Esophagus squamous epithelium (tissue), 5 donors: ENCODE measurements around the gene SUPT4H1. TPM values are rescaled to one million over a fixed set of nuclear protein-coding genes. Genes with fewer than 3 reads are reported as not detected.
A peak's percentile ranks its signal among the peaks of the same experiment; 100 is the strongest.

Experiments
- DNase-seq: peaks from one replicate; lab custom pipeline; 2025; lab: John Stamatoyannopoulos, UW
- H3K27ac ChIP-seq, 4 donors: fragments of 200-600 bp; sonication (generic); one replicate each; pipeline ENCODE4 v1.5.1; 2016 to 2019; ENCODE audit warnings: mild to moderate bottlenecking in 1 of 4
- H3K27me3 ChIP-seq, 4 donors: fragments of 200-600 bp; sonication (generic); 1 replicate in 3 of 4; 2 replicates in 1 of 4; pipeline versions ENCODE4 v1.5.1 to v1.6.0; 2017 to 2021; ENCODE audit warnings: antibody characterized with exemption in 1 of 4
- H3K36me3 ChIP-seq, 3 donors: fragments of 200-600 bp; sonication (generic); one replicate each; pipeline ENCODE4 v1.5.1; 2016 to 2019
- H3K4me1 ChIP-seq, 3 donors: fragments of 200-600 bp; sonication (generic); one replicate each; pipeline ENCODE4 v1.5.1; 2017 to 2019
- H3K4me3 ChIP-seq, 4 donors: fragments of 200-600 bp; sonication (generic); 1 replicate in 3 of 4; 2 replicates in 1 of 4; pipeline ENCODE4 v1.5.1; 2016 to 2019; ENCODE audit warnings: mild to moderate bottlenecking in 2 of 4, moderate library complexity in 1 of 4
- H3K9me3 ChIP-seq, 3 donors: fragments of 200-600 bp; sonication (generic); one replicate each; pipeline ENCODE4 v1.5.1; 2016 to 2019
- POLR2A ChIP-seq, 4 donors: fragments of 450-650 bp; IDR thresholded peaks; one replicate each; pipeline ENCODE4 v1.6.1; 2017; ENCODE audit warnings: antibody characterized with exemption in 4 of 4, mild to moderate bottlenecking in 4 of 4, moderate library complexity in 3 of 4
- WGBS, 2 donors: methylation state at CpG; one replicate each; pipeline ENCODE4 v1.1.5; 2018; 5-methylcytosine and 5-hydroxymethylcytosine counted together
- intact Hi-C: fragments of 100-400 bp; cut with DNase I; formaldehyde crosslinking; loops from one replicate; pipeline ENCODE4 v1.15.0; 2022
- total RNA-seq, 4 donors: library from RNA; depleted of rRNA; stranded (reverse); fragments of >200 nt; gene quantifications; one replicate each; pipeline ENCODE4 v1.1.0, GENCODE V29; 2016
- TF ChIP-seq, protein P1 (sequence below), 6 experiments: fragments of 450-650 bp in 4 of 6; fragments of 200-600 bp in 2 of 6; sonication (generic) in 2 of 6; IDR thresholded peaks; one replicate each; pipeline ENCODE4 v1.5.1; 2016 to 2019; ENCODE audit warnings: antibody characterized with exemption in 6 of 6, mild to moderate bottlenecking in 4 of 6, moderate library complexity in 4 of 6
- donor health status: DM: yes; HTN: yes; CAD: no.

Gene SUPT4H1
- total RNA-seq, 4 donors from 2014 or later: 29.9 to 54.9 (median 37.0) TPM

DNA sequence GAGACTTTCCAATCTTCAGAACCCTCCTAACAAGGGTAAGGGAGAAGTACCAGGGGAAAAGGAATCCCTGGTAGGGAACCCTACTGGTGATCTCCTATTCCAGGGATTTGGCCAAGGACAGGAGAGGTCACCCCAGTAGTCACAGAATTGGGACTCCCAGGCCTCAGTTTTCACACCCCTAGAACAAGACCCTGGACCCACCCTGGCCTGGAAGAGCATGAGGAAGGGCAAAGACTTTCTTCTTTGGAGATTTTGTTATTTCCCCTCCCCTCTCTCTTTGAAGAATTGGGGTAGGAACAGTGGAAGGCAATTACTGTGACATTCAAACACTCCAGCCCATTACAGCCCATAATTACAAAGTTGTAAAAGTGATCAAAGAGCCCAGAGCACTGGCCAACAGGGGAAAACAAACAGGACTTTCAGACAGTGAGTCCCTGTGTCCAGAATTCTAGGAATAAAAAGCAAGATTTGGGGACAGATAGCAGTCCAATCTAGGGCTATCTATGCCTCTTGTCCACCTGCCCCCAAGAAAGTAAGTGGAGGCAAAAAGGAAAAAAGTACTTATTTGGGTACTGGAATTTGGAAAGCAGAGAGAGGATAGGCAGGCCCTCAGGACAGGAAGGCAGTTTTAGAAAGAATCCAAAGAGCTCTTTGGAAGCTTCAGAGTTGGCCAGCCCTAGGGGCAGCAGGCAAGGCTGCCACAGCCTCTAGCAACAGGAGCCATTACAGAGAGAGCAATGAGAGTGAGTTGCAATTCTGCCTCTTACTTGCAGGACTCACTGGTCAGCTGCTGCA lies 13.4 kb upstream of the SUPT4H1 start:
- no peak for DNase-seq
- Histone ChIP-seq H3K4me3 (no peak overlapping the region), H3K27ac (peak overlapping the region; percentile 56 to 83 (median 76)), H3K9me3 (no peaks in the 10 kb centered on the region), H3K27me3 (peaks cover 0 to 5% (median 0%) of the 10 kb centered on the region in 4 donors), H3K4me1 (peaks cover 20 to 81% (median 25%) of the 10 kb centered on the region in 3 donors), H3K36me3 (peaks cover 0 to 25% (median 0%) of the 10 kb centered on the region in 3 donors)
- no peak for TF ChIP-seq POLR2A (IDR thresholded peaks at IDR 0.05)
- intact Hi-C loops: no loop called here

DNA sequence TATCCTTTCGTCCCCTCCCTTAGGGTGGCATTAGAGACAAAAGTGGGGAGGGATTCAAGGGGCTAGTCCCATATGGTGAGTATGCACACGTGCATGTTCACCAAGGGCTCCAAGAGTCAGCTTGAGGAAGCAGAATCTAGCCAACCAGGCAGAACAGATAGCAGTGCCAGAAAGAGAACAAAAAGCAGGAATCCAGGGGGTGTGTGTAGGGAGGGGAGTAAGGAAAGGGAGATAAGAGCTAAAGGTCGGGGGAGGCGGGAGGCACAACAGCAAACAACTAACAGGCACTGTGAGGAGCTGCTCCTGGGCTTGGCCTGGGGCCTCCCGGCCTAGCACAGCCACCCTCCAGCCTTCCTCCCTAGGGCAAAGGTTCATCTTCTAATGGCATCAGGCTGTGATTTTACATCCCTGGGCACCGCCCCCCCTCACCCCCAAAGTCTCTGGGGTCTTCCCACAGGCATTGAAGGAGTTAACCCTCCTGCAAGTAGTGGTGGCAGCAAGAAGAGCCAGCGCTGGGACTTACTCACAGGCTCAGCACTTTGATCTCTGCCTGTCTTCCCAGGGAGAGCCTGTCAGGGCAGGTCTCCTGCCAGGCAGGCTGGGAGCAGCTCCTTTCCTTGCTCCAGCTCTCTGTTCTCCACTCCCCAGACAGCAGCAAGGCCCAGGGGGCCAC lies 12.4 kb upstream of the SUPT4H1 start:
- no peak overlapping the region for H3K4me3 ChIP-seq
- peaks cover 0 to 5% (median 0%) of the 10 kb centered on the region in 4 donors for H3K27me3 ChIP-seq
- DNase-seq: no peak
- H3K4me1 ChIP-seq: peaks cover 20 to 72% (median 25%) of the 10 kb centered on the region in 3 donors
- TF ChIP-seq, protein P1, sequence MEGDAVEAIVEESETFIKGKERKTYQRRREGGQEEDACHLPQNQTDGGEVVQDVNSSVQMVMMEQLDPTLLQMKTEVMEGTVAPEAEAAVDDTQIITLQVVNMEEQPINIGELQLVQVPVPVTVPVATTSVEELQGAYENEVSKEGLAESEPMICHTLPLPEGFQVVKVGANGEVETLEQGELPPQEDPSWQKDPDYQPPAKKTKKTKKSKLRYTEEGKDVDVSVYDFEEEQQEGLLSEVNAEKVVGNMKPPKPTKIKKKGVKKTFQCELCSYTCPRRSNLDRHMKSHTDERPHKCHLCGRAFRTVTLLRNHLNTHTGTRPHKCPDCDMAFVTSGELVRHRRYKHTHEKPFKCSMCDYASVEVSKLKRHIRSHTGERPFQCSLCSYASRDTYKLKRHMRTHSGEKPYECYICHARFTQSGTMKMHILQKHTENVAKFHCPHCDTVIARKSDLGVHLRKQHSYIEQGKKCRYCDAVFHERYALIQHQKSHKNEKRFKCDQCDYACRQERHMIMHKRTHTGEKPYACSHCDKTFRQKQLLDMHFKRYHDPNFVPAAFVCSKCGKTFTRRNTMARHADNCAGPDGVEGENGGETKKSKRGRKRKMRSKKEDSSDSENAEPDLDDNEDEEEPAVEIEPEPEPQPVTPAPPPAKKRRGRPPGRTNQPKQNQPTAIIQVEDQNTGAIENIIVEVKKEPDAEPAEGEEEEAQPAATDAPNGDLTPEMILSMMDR (IDR thresholded peaks at IDR 0.05): no peak
- no peak for TF ChIP-seq POLR2A (IDR thresholded peaks at IDR 0.05)
- intact Hi-C loops: no loop called here
- H3K27ac ChIP-seq: peak overlapping the region; percentile 56 to 83 (median 76)
- H3K36me3 ChIP-seq: peaks cover 0 to 34% (median 0%) of the 10 kb centered on the region in 3 donors
- no peaks in the 10 kb centered on the region for H3K9me3 ChIP-seq
- WGBS, 2 donors: 47 to 54% methylated on average over 5 to 6 of the region's 7 CpGs

DNA sequence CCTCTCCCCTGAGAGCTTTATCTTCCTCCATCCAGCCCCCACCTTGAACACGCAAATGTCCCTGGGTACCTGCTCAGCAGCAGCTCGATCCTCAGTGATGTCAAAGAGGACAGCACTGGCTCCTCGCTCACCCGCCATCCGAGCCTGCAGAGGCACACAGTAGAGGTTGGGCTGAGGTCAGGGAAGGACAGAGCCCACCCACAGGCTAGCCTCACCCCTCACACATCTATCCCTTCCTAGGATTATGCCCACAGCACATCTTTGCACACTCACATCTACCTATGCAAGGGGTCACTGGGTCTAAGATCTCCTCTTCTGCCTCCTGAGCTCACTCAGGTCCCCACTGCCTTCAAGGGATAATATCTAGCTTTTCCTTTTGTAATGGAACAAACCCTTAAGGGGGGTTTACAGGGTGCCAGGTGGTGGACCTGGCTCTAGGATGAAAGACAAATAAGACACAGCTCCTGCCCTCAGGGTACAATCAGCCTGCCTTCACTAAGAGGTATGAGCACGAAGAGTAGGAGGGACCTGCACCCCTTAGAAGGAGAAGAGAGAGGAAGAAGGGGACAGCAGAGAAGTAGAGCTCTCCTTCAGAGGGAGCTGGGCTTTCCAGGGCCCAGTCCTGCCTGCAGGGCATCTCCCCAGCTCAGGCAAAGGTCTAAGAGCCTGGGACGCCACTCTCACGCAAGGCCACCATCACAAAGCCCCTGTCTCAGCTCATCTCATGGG lies 11.6 kb upstream of the SUPT4H1 start:
- Histone ChIP-seq H3K36me3 (peaks cover 0 to 42% (median 0%) of the 10 kb centered on the region in 3 donors), H3K4me3 (no peak overlapping the region), H3K4me1 (peaks cover 16 to 64% (median 25%) of the 10 kb centered on the region in 3 donors), H3K27ac (peak overlapping the region in 3 of 4 donors; percentile 75 to 83 (median 77)), H3K27me3 (peaks cover 0 to 5% (median 0%) of the 10 kb centered on the region in 4 donors), H3K9me3 (no peaks in the 10 kb centered on the region)
- WGBS, 2 donors: 69 to 79% methylated on average over 6 to 7 of the region's 8 CpGs
- intact Hi-C loops: no loop called here
- TF ChIP-seq POLR2A (IDR thresholded peaks at IDR 0.05): no peak
- TF ChIP-seq, protein P1 (IDR thresholded peaks at IDR 0.05): no peak
- DNase-seq: no peak

DNA sequence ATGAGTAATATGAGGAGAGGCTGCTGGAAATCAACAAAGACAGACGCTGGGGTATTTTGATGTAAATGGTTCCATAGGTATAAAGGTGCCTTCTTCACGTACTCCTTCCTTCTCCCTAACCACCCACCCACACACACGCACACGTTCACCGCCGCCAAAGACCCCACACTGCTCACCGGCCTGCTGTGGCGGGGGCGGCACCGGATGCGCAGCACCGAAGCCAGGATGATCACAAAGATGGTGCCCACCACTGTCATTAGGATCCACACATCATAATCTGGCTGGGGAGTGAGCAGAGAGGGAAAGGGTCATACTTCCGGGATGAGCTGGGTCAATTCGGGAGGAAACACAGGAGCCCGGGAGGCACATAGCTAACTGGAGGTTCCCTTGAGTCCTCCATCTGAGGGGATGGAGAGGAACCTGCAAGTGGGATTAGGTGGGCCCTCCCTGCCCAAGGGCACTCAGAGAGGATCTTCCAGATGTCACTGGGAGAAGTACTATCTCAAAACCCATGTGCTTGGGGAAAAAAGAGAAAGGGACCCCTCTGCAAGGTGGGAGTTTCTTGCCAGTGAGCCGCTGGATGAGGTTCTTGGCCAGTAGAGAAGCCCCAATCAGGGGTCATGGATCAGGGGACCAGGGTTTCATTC lies 10.5 kb upstream of the SUPT4H1 start:
- Histone ChIP-seq H3K27ac (no peak overlapping the region), H3K27me3 (peaks cover 0 to 5% (median 0%) of the 10 kb centered on the region in 4 donors), H3K36me3 (peaks cover 0 to 53% (median 0%) of the 10 kb centered on the region in 3 donors), H3K4me3 (no peak overlapping the region), H3K9me3 (no peaks in the 10 kb centered on the region), H3K4me1 (peaks cover 16 to 55% (median 25%) of the 10 kb centered on the region in 3 donors)
- intact Hi-C loops: no loop called here
- TF ChIP-seq, protein P1 (IDR thresholded peaks at IDR 0.05): no peak
- TF ChIP-seq POLR2A (IDR thresholded peaks at IDR 0.05): no peak
- no peak for DNase-seq
- 68 to 87% methylated on average over 11 to 13 of the region's 16 CpGs for WGBS, 2 donors
